ENCODE data around the gene CFDP1. TPM values are rescaled to one million over a fixed set of nuclear protein-coding genes. Genes with fewer than 3 reads are reported as not detected.

Gene CFDP1
- total and polyA plus RNA-seq, 2 of the 13 experiments (the other 11 are each of a cell fraction or from before 2014, with no cell fraction given), result 78.6 to 153 TPM

GRCh38 chr16:75252049-75252864, 181.0 kb downstream of the CFDP1 start (continued):
- TF ChIP-seq BCL3 (CRISPR knock-in tag; IDR thresholded peaks at IDR 0.05) (0 out of 2 replicates have a peak, but pooled peaks have one; percentile 57), ZNF543 (CRISPR knock-in tag; IDR thresholded peaks at IDR 0.05) (no peak), CENPT (CRISPR knock-in tag; IDR thresholded peaks at IDR 0.05; ENCODE audit: low read depth) (peak; percentile 69; the same call in 1 of the 2 replicates), ZZZ3 (CRISPR knock-in tag; IDR thresholded peaks at IDR 0.05; ENCODE audit: borderline replicate concordance) (no peak), KMT2A (CRISPR knock-in tag; IDR thresholded peaks at IDR 0.05) (no peak), SALL1 (CRISPR knock-in tag; IDR thresholded peaks at IDR 0.05) (peak; percentile 57; the same call in 1 of the 2 replicates), TARDBP (CRISPR knock-in tag; IDR thresholded peaks at IDR 0.05) (0 out of 2 replicates have a peak, but pooled peaks have one; percentile 47), SRSF1 (optimal IDR thresholded peaks at IDR 0.05; ENCODE audit: low read depth, low read length) (no peak), SRY (CRISPR knock-in tag; IDR thresholded peaks at IDR 0.05) (no peak), HNF4G (IDR thresholded peaks at IDR 0.05; ENCODE audit: borderline replicate concordance, low read depth, low read length) (no peak), HNF4G (CRISPR knock-in tag; IDR thresholded peaks at IDR 0.05; ENCODE audit: borderline replicate concordance, low read depth) (0 out of 2 replicates have a peak, but pooled peaks have one; percentile 45), ARID3A (IDR thresholded peaks at IDR 0.05; ENCODE audit: low read depth, low read length) (no peak), KDM5B (CRISPR knock-in tag; IDR thresholded peaks at IDR 0.05; ENCODE audit: borderline replicate concordance) (peak; percentile 79; the same call in 1 of the 2 replicates), ZNF280B (CRISPR knock-in tag; IDR thresholded peaks at IDR 0.05; ENCODE audit: borderline replicate concordance) (no peak; the same call in 1 of the 2 replicates), BCLAF1 (IDR thresholded peaks at IDR 0.05) (no peak), TCF7 (IDR thresholded peaks at IDR 0.05; ENCODE audit: low read depth) (no peak), MYNN (CRISPR knock-in tag; IDR thresholded peaks at IDR 0.05; ENCODE audit: low read depth) (no peak), ZSCAN30 (CRISPR knock-in tag; IDR thresholded peaks at IDR 0.05) (no peak), SP1 (IDR thresholded peaks at IDR 0.05) (no peak), SP1 (CRISPR knock-in tag; IDR thresholded peaks at IDR 0.05) (peak; percentile 39), ZNF549 (CRISPR knock-in tag; IDR thresholded peaks at IDR 0.05) (no peak), ZNF430 (CRISPR knock-in tag; IDR thresholded peaks at IDR 0.05) (no peak)

Measured in HepG2 (cell line).